Neural cell (in vitro differentiated cells): ENCODE results near the gene CAP2. TPM values are rescaled to one million over a fixed set of nuclear protein-coding genes. Genes with fewer than 3 reads are reported as not detected.
"Not testable (repeated sequence)": the region's sequence is repeated elsewhere in the genome, so short reads cannot be mapped to it uniquely, and the experiment has no call there.

Experiments used
- H2AFZ ChIP-seq: fragments of 200-600, 300-800 bp; sonication (generic), shearing (Covaris generic); 2 replicates; pipeline ENCODE4 v1.6.0; 2014; ENCODE audit warnings: low read depth, mild to moderate bottlenecking, antibody characterized with exemption, low read length, moderate library complexity
- H3F3A ChIP-seq: fragments of 200-600 bp; shearing (Covaris generic); 2 replicates; pipeline ENCODE4 v1.6.1; 2016; ENCODE audit warnings: mild to moderate bottlenecking, moderate library complexity, mixed read lengths, antibody characterized with exemption, low read length; ENCODE audit not compliant: insufficient read depth, poor library complexity, severe bottlenecking
- H3K27ac ChIP-seq: fragments of 200-600, 300-800 bp; sonication (generic), shearing (Covaris generic); 2 replicates; pipeline ENCODE4 v1.5.1; 2014; ENCODE audit warnings: mild to moderate bottlenecking, low read length, moderate library complexity
- H3K27me3 ChIP-seq: fragments of 300-800, 200-600 bp; sonication (generic), shearing (Covaris generic); 2 replicates; pipeline ENCODE4 v1.6.0; 2014; ENCODE audit warnings: mild to moderate bottlenecking, low read depth, low read length, moderate library complexity; ENCODE audit not compliant: insufficient read depth
- H3K36me3 ChIP-seq: fragments of 300-800, 200-600 bp; sonication (generic), shearing (Covaris generic); 2 replicates; pipeline ENCODE4 v1.5.1; 2014; ENCODE audit warnings: mild to moderate bottlenecking, antibody characterized with exemption, low read length, moderate library complexity; ENCODE audit not compliant: insufficient read depth
- H3K4me2 ChIP-seq: fragments of 300-800, 200-600 bp; sonication (generic), shearing (Covaris generic); 2 replicates; pipeline ENCODE4 v1.6.0; 2014; ENCODE audit warnings: mild to moderate bottlenecking, low read length
- H3K4me3 ChIP-seq: fragments of 300-800, 200-600 bp; sonication (generic), shearing (Covaris generic); 2 replicates; pipeline ENCODE4 v1.5.1; 2014; ENCODE audit warnings: mild to moderate bottlenecking, low read length, moderate library complexity
- H3K79me2 ChIP-seq: fragments of 200-600 bp; shearing (Covaris generic); replicated peaks from 2 replicates; pipeline ENCODE4 v1.6.0; 2014; ENCODE audit warnings: mild to moderate bottlenecking, low read length, moderate library complexity; ENCODE audit not compliant: insufficient read depth
- H3K9ac ChIP-seq: fragments of 300-800, 200-600 bp; sonication (generic), shearing (Covaris generic); 2 replicates; pipeline ENCODE4 v1.6.1; 2016; ENCODE audit warnings: mild to moderate bottlenecking, low read length, mixed read lengths
- H3K9me2 ChIP-seq: fragments of 200-600 bp; shearing (Covaris generic); 2 replicates; pipeline ENCODE4 v1.6.1; 2016; ENCODE audit warnings: mild to moderate bottlenecking, low read length, mixed read lengths; ENCODE audit not compliant: insufficient read depth
- H3K9me3 ChIP-seq: fragments of 200-600, 300-800 bp; sonication (generic), shearing (Covaris generic); 2 replicates; pipeline ENCODE4 v1.6.1; 2016; ENCODE audit warnings: mild to moderate bottlenecking, mixed run types, low read length, moderate library complexity, mixed read lengths
- H4K20me1 ChIP-seq: fragments of 200-600 bp; shearing (Covaris generic); 2 replicates; pipeline ENCODE4 v1.6.1; 2016; ENCODE audit warnings: mild to moderate bottlenecking, mixed run types; ENCODE audit not compliant: insufficient read depth
- EP300 ChIP-seq: fragments of 450-650 bp; conservative IDR thresholded peaks from 2 replicates; pipeline ENCODE4 v1.6.1; 2014; ENCODE audit warnings: antibody characterized with exemption, mild to moderate bottlenecking, moderate library complexity; ENCODE audit not compliant: poor library complexity, severe bottlenecking
- EZH2 ChIP-seq: fragments of 200-600, 300-800 bp; shearing (Covaris generic), sonication (generic); IDR thresholded peaks from 2 replicates; pipeline ENCODE4 v1.6.1; 2014; ENCODE audit warnings: antibody characterized with exemption, low read length, borderline replicate concordance, mild to moderate bottlenecking; ENCODE audit not compliant: insufficient read depth, poor library complexity, severe bottlenecking
- MXI1 ChIP-seq: fragments of 450-650 bp; conservative IDR thresholded peaks from 2 replicates; pipeline ENCODE4 v1.6.1; 2014; ENCODE audit warnings: antibody characterized with exemption, mild to moderate bottlenecking; ENCODE audit not compliant: poor library complexity, severe bottlenecking
- POLR2AphosphoS5 ChIP-seq: IDR thresholded peaks from 2 replicates; pipeline ENCODE4 v1.6.1; 2012
- RAD21 ChIP-seq: fragments of 450-650 bp; conservative IDR thresholded peaks from 2 replicates; pipeline ENCODE4 v1.6.1; 2014; ENCODE audit warnings: antibody characterized with exemption, mild to moderate bottlenecking, moderate library complexity
- SMC3 ChIP-seq: fragments of 450-650 bp; conservative IDR thresholded peaks from 2 replicates; pipeline ENCODE4 v1.6.1; 2014; ENCODE audit warnings: antibody characterized with exemption, mild to moderate bottlenecking, moderate library complexity; ENCODE audit not compliant: poor library complexity
- TAF1 ChIP-seq: IDR thresholded peaks from 2 replicates; pipeline ENCODE4 v1.6.1; 2012; ENCODE audit warnings: low read depth
- polyA plus RNA-seq: library from polyadenylated mRNA; depleted of rRNA; stranded (reverse); fragments of >200 nt; gene quantifications from 2 replicates; pipeline ENCODE4 v1.2.3, GENCODE V29; 2014
- TF ChIP-seq, protein P1 (sequence below): fragments of 450-650 bp; IDR thresholded peaks from 2 replicates; pipeline ENCODE4 v1.5.1; 2014; ENCODE audit warnings: antibody characterized with exemption, mild to moderate bottlenecking, moderate library complexity; ENCODE audit not compliant: poor library complexity, severe bottlenecking
- TF ChIP-seq, protein P2 (sequence below): IDR thresholded peaks from 2 replicates; pipeline ENCODE4 v1.6.1; 2012; ENCODE audit warnings: borderline replicate concordance

CAP2 gene
- polyA plus RNA-seq, 1 donor from 2014 or later, result 13.4 TPM

DNA sequence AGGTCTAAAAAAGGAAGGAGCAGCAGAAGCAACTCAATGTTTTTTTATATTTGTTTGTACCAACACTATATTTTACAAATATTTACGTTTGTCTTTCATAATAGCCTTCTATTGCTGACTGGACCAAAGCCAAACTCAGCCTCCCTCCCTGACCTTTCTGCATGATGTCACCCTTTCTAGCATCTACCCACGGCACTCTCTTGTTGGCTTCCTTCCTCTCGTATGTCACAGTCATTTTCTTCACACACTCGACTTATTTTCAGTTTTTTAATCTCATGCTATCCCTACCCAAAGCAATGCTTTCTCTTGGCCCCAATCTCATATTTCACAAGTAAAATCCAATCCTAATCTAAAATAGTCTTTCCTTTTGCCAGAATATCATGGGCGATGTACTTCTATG lies 190.4 kb downstream of the CAP2 start:
- no peaks in the 10 kb centered on the region for H3K9me3 ChIP-seq
- no peak overlapping the region for H3K27ac ChIP-seq
- H3K79me2 ChIP-seq, result no peaks in the 10 kb centered on the region
- H3K4me3 ChIP-seq, result no peak overlapping the region
- no peaks in the 10 kb centered on the region for H3K9me2 ChIP-seq
- H3F3A ChIP-seq, result no peaks in the 10 kb centered on the region
- no peak for TF ChIP-seq EP300
- TF ChIP-seq POLR2AphosphoS5, result no peak
- no peak for TF ChIP-seq RAD21
- H4K20me1 ChIP-seq, result no peaks in the 10 kb centered on the region
- no peaks in the 10 kb centered on the region for H3K36me3 ChIP-seq
- H3K9ac ChIP-seq, result no peak overlapping the region
- H2AFZ ChIP-seq, result no peak overlapping the region
- H3K4me2 ChIP-seq, result no peak overlapping the region
- H3K27me3 ChIP-seq, result no peaks in the 10 kb centered on the region

DNA sequence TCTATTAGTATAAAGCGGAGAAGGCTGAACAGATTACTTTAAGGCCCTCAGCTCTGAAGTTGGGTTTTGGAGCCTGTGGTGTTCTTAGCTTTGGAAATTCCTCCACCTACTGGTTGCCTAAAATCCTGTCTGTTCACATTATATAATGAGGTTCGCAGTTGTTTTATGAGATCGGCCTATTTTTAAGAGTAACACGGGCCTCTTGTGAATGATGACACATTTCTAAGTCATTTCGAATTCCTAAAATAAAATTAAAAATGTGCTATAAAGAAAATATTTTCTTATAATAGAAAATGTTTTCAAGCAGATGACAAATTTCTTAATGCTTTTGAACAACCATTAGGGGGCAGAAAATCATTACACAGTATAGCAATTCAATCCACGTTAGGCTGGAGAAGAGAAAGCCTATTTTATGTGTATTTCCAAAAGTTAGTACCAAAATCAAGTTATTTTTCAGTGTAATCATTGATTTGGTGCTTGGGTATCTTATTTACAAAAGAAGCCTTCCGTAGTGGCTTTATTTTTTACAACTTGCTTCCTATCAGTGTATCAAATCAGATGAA lies 190.9 kb downstream of the CAP2 start:
- Histone ChIP-seq H3K4me3 (peak overlapping the region; percentile 26), H3K4me2 (no peak overlapping the region), H2AFZ (no peak overlapping the region), H3K9me2 (no peaks in the 10 kb centered on the region), H3F3A (no peaks in the 10 kb centered on the region), H3K36me3 (no peaks in the 10 kb centered on the region), H3K27ac (no peak overlapping the region), H3K79me2 (no peaks in the 10 kb centered on the region), H3K27me3 (no peaks in the 10 kb centered on the region), H4K20me1 (no peaks in the 10 kb centered on the region), H3K9me3 (no peaks in the 10 kb centered on the region), H3K9ac (no peak overlapping the region)
- TF ChIP-seq, protein P1, sequence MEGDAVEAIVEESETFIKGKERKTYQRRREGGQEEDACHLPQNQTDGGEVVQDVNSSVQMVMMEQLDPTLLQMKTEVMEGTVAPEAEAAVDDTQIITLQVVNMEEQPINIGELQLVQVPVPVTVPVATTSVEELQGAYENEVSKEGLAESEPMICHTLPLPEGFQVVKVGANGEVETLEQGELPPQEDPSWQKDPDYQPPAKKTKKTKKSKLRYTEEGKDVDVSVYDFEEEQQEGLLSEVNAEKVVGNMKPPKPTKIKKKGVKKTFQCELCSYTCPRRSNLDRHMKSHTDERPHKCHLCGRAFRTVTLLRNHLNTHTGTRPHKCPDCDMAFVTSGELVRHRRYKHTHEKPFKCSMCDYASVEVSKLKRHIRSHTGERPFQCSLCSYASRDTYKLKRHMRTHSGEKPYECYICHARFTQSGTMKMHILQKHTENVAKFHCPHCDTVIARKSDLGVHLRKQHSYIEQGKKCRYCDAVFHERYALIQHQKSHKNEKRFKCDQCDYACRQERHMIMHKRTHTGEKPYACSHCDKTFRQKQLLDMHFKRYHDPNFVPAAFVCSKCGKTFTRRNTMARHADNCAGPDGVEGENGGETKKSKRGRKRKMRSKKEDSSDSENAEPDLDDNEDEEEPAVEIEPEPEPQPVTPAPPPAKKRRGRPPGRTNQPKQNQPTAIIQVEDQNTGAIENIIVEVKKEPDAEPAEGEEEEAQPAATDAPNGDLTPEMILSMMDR, result peak; percentile 98
- peak; percentile 95 for TF ChIP-seq SMC3
- no peak for TF ChIP-seq EZH2
- TF ChIP-seq RAD21, result peak; percentile 94

DNA sequence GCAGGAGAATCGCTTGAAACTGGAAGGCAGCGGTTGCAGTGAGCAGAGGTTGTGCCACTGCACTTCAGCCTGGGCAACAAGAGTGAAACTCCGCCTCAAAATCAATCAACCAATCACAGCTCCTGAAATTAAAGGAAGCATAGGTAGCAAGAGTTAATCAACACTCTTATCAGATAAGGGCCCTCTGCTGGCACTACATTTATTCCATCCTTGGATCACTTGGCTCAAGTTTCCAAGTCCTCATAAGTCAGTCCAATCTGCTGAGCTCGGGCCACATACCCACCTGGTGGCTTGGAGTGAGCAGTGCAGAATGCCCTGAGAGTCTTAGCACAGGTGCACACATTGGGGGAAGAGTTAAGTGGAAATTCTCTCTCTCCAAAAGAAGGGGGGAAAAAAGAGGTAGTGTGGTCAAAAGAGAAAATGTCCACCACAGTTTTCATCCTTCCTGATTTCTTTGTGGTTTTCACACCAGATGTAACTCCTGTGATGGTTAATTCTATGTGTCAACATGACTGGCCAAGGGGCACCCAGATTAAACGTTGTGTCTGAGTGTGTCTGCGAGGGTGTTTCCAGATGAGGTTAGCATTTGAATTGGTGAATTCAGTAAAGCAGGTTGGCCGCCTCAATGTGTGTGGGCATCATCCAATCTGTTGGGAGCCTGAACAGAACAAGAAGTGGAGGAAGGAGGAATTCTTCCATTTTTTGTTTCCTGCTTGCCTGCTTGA lies 192.5 kb downstream of the CAP2 start:
- TF ChIP-seq MXI1, result no peak
- TF ChIP-seq EP300, result no peak
- TF ChIP-seq, protein P2, sequence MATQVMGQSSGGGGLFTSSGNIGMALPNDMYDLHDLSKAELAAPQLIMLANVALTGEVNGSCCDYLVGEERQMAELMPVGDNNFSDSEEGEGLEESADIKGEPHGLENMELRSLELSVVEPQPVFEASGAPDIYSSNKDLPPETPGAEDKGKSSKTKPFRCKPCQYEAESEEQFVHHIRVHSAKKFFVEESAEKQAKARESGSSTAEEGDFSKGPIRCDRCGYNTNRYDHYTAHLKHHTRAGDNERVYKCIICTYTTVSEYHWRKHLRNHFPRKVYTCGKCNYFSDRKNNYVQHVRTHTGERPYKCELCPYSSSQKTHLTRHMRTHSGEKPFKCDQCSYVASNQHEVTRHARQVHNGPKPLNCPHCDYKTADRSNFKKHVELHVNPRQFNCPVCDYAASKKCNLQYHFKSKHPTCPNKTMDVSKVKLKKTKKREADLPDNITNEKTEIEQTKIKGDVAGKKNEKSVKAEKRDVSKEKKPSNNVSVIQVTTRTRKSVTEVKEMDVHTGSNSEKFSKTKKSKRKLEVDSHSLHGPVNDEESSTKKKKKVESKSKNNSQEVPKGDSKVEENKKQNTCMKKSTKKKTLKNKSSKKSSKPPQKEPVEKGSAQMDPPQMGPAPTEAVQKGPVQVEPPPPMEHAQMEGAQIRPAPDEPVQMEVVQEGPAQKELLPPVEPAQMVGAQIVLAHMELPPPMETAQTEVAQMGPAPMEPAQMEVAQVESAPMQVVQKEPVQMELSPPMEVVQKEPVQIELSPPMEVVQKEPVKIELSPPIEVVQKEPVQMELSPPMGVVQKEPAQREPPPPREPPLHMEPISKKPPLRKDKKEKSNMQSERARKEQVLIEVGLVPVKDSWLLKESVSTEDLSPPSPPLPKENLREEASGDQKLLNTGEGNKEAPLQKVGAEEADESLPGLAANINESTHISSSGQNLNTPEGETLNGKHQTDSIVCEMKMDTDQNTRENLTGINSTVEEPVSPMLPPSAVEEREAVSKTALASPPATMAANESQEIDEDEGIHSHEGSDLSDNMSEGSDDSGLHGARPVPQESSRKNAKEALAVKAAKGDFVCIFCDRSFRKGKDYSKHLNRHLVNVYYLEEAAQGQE, result no peak
- no peak for TF ChIP-seq SMC3
- TF ChIP-seq TAF1, result no peak
- TF ChIP-seq, protein P1, result no peak
- no peak for TF ChIP-seq RAD21
- no peak for TF ChIP-seq POLR2AphosphoS5
- no peak for TF ChIP-seq EZH2
- Histone ChIP-seq H3K4me2 (no peak overlapping the region), H3K36me3 (no peaks in the 10 kb centered on the region), H3K4me3 (no peak overlapping the region), H3F3A (no peaks in the 10 kb centered on the region), H3K27me3 (no peaks in the 10 kb centered on the region), H3K27ac (no peak overlapping the region), H2AFZ (no peak overlapping the region), H3K9ac (no peak overlapping the region), H3K79me2 (no peaks in the 10 kb centered on the region), H4K20me1 (no peaks in the 10 kb centered on the region), H3K9me3 (no peaks in the 10 kb centered on the region), H3K9me2 (no peaks in the 10 kb centered on the region)

DNA sequence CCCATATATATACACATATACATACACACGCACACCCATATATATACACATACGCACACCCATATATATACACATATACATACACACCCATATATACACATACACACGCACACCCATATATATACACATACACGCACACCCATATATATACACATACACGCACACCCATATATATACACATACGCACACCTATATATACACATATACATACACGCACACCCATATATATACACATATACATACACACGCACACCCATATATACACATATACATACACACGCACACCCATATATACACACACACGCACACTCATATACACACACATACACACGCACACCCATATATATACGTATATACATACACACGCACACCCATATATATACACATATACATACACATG lies 193.2 kb downstream of the CAP2 start:
- H3K27me3 ChIP-seq, H3K9me3 ChIP-seq, H3K9ac ChIP-seq, H3F3A ChIP-seq, H3K4me2 ChIP-seq, H3K4me3 ChIP-seq, H3K9me2 ChIP-seq, H3K79me2 ChIP-seq, H3K36me3 ChIP-seq, H4K20me1 ChIP-seq, H2AFZ ChIP-seq, H3K27ac ChIP-seq: not testable (repeated sequence)
